WTC11 (cell line): Measurements from ENCODE around the gene DRD2. TPM values are rescaled to one million over a fixed set of nuclear protein-coding genes. Genes with fewer than 3 reads are reported as not detected.

Source experiments
- ATAC-seq: fragments of 200-7000 bp; cut with Tn5 transposase; 2 replicates; pipeline ENCODE4 v1.10.0; 2021; ENCODE audit warnings: mild to moderate bottlenecking, moderate library complexity
- CTCF ChIA-PET: fragments of 300-600 bp; sonication (Branson Sonifier 250); formaldehyde crosslinking; loops from one replicate; lab custom pipeline; 2021; ENCODE audit warnings: antibody characterized with exemption; lab: Charles Lee
- POLR2A ChIA-PET: fragments of 350-600 bp; sonication (Branson Sonifier 250); formaldehyde crosslinking; loops from one replicate; lab custom pipeline; 2021; ENCODE audit warnings: antibody characterized with exemption; lab: Charles Lee
- DNase-seq: peaks from one replicate; pipeline ENCODE4 v3.0.0; 2021; ENCODE audit warnings: low spot score
- H3K27ac Mint-ChIP-seq: 2 replicates; pipeline ENCODE4 v1.8.0; 2021; ENCODE audit warnings: mixed read lengths
- H3K27me3 Mint-ChIP-seq: 2 replicates; pipeline ENCODE4 v1.8.0; 2021; ENCODE audit warnings: low read depth, mild to moderate bottlenecking, moderate library complexity, mixed read lengths
- H3K36me3 Mint-ChIP-seq: 2 replicates; pipeline ENCODE4 v1.8.0; 2021; ENCODE audit warnings: mixed read lengths
- H3K4me1 Mint-ChIP-seq: 2 replicates; pipeline ENCODE4 v1.8.0; 2022; ENCODE audit warnings: mixed read lengths
- H3K4me3 Mint-ChIP-seq: 2 replicates; pipeline ENCODE4 v1.8.0; 2021; ENCODE audit warnings: mild to moderate bottlenecking, moderate library complexity, mixed read lengths
- H3K9me3 Mint-ChIP-seq: 2 replicates; pipeline ENCODE4 v1.8.0; 2021; ENCODE audit warnings: mixed read lengths
- CBFB ChIP-seq: sonication (generic); formaldehyde crosslinking; IDR thresholded peaks from 2 replicates; pipeline ENCODE4 v1.8.1; 2022; ENCODE audit warnings: mild to moderate bottlenecking, low read depth, missing genetic modification reagents
- CREM ChIP-seq: sonication (generic); formaldehyde crosslinking; IDR thresholded peaks from 2 replicates; pipeline ENCODE4 v1.8.1; 2022; ENCODE audit warnings: mild to moderate bottlenecking, missing genetic modification reagents, moderate library complexity
- E2F5 ChIP-seq: sonication (generic); formaldehyde crosslinking; IDR thresholded peaks from 2 replicates; pipeline ENCODE4 v1.8.1; 2022; ENCODE audit warnings: mild to moderate bottlenecking, moderate library complexity, missing genetic modification reagents
- EMX1 ChIP-seq: fragments of 250-450 bp; sonication (Bioruptor Pico); IDR thresholded peaks from 2 replicates; pipeline ENCODE4 v1.8.0; 2021; ENCODE audit warnings: mild to moderate bottlenecking
- ESRRA ChIP-seq: sonication (generic); formaldehyde crosslinking; IDR thresholded peaks from 2 replicates; pipeline ENCODE4 v1.8.1; 2022; ENCODE audit warnings: mild to moderate bottlenecking, missing genetic modification reagents, borderline replicate concordance
- ETV6 ChIP-seq: sonication (generic); formaldehyde crosslinking; IDR thresholded peaks from 2 replicates; pipeline ENCODE4 v1.8.1; 2022; ENCODE audit warnings: mild to moderate bottlenecking, missing genetic modification reagents
- FOXK1 ChIP-seq: sonication (generic); formaldehyde crosslinking; IDR thresholded peaks from 2 replicates; pipeline ENCODE4 v1.8.0; 2022; ENCODE audit warnings: mild to moderate bottlenecking, moderate library complexity, missing genetic modification reagents
- FOXP1 ChIP-seq: sonication (generic); formaldehyde crosslinking; IDR thresholded peaks from 2 replicates; pipeline ENCODE4 v1.8.0; 2022; ENCODE audit warnings: missing genetic modification reagents, mild to moderate bottlenecking, moderate library complexity, borderline replicate concordance
- HMGA2 ChIP-seq: fragments of 250-450 bp; sonication (Bioruptor Pico); IDR thresholded peaks from 2 replicates; pipeline ENCODE4 v1.4.0; 2021; ENCODE audit warnings: mild to moderate bottlenecking, moderate library complexity
- IRF1 ChIP-seq: sonication (generic); formaldehyde crosslinking; IDR thresholded peaks from 2 replicates; pipeline ENCODE4 v1.8.0; 2023; ENCODE audit warnings: missing genetic modification reagents
- JUN ChIP-seq: sonication (generic); formaldehyde crosslinking; IDR thresholded peaks from 2 replicates; pipeline ENCODE4 v1.8.0; 2023; ENCODE audit warnings: mild to moderate bottlenecking, missing genetic modification reagents
- MAX ChIP-seq: sonication (generic); formaldehyde crosslinking; IDR thresholded peaks from 2 replicates; pipeline ENCODE4 v1.8.0; 2022; ENCODE audit warnings: mild to moderate bottlenecking, missing genetic modification reagents
- NFE2L1 ChIP-seq: sonication (generic); formaldehyde crosslinking; IDR thresholded peaks from 2 replicates; pipeline ENCODE4 v1.8.1; 2023; ENCODE audit warnings: missing genetic modification reagents
- PRRX2 ChIP-seq: fragments of 250-450 bp; sonication (Bioruptor Pico); IDR thresholded peaks from 2 replicates; pipeline ENCODE4 v1.8.0; 2021; ENCODE audit warnings: mild to moderate bottlenecking
- RELA ChIP-seq: sonication (generic); formaldehyde crosslinking; IDR thresholded peaks from 2 replicates; pipeline ENCODE4 v1.8.1; 2022; ENCODE audit warnings: missing genetic modification reagents, mild to moderate bottlenecking, borderline replicate concordance
- SP1 ChIP-seq: sonication (generic); formaldehyde crosslinking; conservative IDR thresholded peaks from 2 replicates; pipeline ENCODE4 v1.8.1; 2022; ENCODE audit warnings: missing genetic modification reagents
- ZBTB21 ChIP-seq: sonication (generic); formaldehyde crosslinking; IDR thresholded peaks from 2 replicates; pipeline ENCODE4 v1.8.1; 2023; ENCODE audit warnings: mild to moderate bottlenecking, missing genetic modification reagents, borderline replicate concordance
- ZNF138 ChIP-seq: sonication (generic); formaldehyde crosslinking; conservative IDR thresholded peaks from 2 replicates; pipeline ENCODE4 v1.8.1; 2022; ENCODE audit warnings: mild to moderate bottlenecking, moderate library complexity, missing genetic modification reagents
- ZNF219 ChIP-seq: sonication (generic); formaldehyde crosslinking; IDR thresholded peaks from 2 replicates; pipeline ENCODE4 v1.8.0; 2023; ENCODE audit warnings: missing genetic modification reagents, mild to moderate bottlenecking, borderline replicate concordance
- ZNF232 ChIP-seq: sonication (generic); formaldehyde crosslinking; IDR thresholded peaks from 2 replicates; pipeline ENCODE4 v1.8.0; 2022; ENCODE audit warnings: mild to moderate bottlenecking, missing genetic modification reagents
- ZNF263 ChIP-seq: sonication (generic); formaldehyde crosslinking; IDR thresholded peaks from 2 replicates; pipeline ENCODE4 v1.8.1; 2022; ENCODE audit warnings: low read depth, mild to moderate bottlenecking, moderate library complexity, missing genetic modification reagents
- ZNF281 ChIP-seq: sonication (generic); formaldehyde crosslinking; IDR thresholded peaks from 2 replicates; pipeline ENCODE4 v1.8.0; 2023; ENCODE audit warnings: mild to moderate bottlenecking, missing genetic modification reagents
- ZNF317 ChIP-seq: sonication (generic); formaldehyde crosslinking; IDR thresholded peaks from 2 replicates; pipeline ENCODE4 v1.8.1; 2023; ENCODE audit warnings: low read depth, mild to moderate bottlenecking, moderate library complexity, missing genetic modification reagents, borderline replicate concordance
- ZNF396 ChIP-seq: fragments of 250-450 bp; sonication (Bioruptor Pico); IDR thresholded peaks from 2 replicates; pipeline ENCODE4 v1.8.0; 2021; ENCODE audit warnings: mild to moderate bottlenecking, moderate library complexity, borderline replicate concordance
- ZNF423 ChIP-seq: fragments of 250-450 bp; sonication (Bioruptor Pico); IDR thresholded peaks from 2 replicates; pipeline ENCODE4 v2.1.2; 2022; ENCODE audit warnings: mild to moderate bottlenecking, moderate library complexity
- ZNF671 ChIP-seq: fragments of 250-450 bp; sonication (Bioruptor Pico); IDR thresholded peaks from 2 replicates; pipeline ENCODE4 v1.8.0; 2021; ENCODE audit warnings: mild to moderate bottlenecking
- total RNA-seq: library from RNA; stranded (reverse); gene quantifications from 3 replicates; pipeline ENCODE4 v1.2.3, GENCODE V29; 2021
- TF ChIP-seq, protein P1 (sequence below): sonication (generic); formaldehyde crosslinking; IDR thresholded peaks from 2 replicates; pipeline ENCODE4 v1.8.0; 2022; ENCODE audit warnings: mild to moderate bottlenecking, missing genetic modification reagents

The DRD2 gene
- total RNA-seq, 1 experiment from 2014 or later, result 0.20 TPM

- peaks cover 4% of the 10 kb centered on the region for H3K4me1 Mint-ChIP-seq
- H3K9me3 Mint-ChIP-seq, result no peaks in the 10 kb centered on the region
- POLR2A ChIA-PET, result no interaction called here
- no peak overlapping the region for H3K4me3 Mint-ChIP-seq
- no peaks in the 10 kb centered on the region for H3K36me3 Mint-ChIP-seq
- no peak for DNase-seq
- TF ChIP-seq, protein P1, sequence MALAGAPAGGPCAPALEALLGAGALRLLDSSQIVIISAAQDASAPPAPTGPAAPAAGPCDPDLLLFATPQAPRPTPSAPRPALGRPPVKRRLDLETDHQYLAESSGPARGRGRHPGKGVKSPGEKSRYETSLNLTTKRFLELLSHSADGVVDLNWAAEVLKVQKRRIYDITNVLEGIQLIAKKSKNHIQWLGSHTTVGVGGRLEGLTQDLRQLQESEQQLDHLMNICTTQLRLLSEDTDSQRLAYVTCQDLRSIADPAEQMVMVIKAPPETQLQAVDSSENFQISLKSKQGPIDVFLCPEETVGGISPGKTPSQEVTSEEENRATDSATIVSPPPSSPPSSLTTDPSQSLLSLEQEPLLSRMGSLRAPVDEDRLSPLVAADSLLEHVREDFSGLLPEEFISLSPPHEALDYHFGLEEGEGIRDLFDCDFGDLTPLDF (CRISPR knock-in tag), result no peak
- TF ChIP-seq ZNF263 (CRISPR knock-in tag) (no peak), ETV6 (no peak), ZNF423 (no peak), CBFB (CRISPR knock-in tag) (no peak), SP1 (CRISPR knock-in tag) (no peak), ZBTB21 (CRISPR knock-in tag) (no peak), CREM (no peak), ZNF281 (no peak), FOXK1 (CRISPR knock-in tag) (no peak), ZNF138 (CRISPR knock-in tag) (no peak)
- H3K27me3 Mint-ChIP-seq, result no peaks in the 10 kb centered on the region
- H3K27ac Mint-ChIP-seq, result no peak overlapping the region
- no peak for ATAC-seq
- CTCF ChIA-PET, result no interaction called here
These were observed 74.5 kb downstream of the DRD2 start for GRCh38 chr11:113400631-113401230.

DNA sequence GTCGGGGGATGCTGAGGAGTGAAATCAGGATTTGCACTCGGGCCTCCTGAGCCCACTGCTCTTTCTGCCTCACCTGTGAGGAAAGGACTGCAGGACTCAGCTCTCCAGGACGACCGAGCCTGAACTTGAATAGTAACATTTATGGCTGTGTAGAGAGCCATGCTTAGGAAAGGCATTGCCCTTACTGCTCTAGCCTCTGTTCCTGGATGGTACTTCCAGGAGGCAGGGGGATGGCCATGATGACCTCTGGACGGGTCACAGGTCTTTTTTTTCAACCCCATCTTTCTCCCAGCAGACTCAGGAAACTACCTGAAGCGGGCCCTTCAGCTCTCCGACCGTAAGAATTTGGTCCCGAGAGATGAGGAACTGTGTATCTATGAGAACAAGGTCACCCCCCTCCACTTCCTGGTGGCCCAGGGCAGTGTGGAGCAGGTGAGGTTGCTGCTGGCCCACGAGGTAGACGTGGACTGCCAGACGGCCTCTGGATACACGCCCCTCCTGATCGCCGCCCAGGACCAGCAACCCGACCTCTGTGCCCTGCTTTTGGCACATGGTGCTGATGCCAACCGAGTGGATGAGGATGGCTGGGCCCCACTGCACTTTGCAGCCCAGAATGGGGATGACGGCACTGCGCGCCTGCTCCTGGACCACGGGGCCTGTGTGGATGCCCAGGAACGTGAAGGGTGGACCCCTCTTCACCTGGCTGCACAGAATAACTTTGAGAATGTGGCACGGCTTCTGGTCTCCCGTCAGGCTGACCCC, 76.3 kb downstream of the DRD2 start:
- no peaks in the 10 kb centered on the region for H3K9me3 Mint-ChIP-seq
- DNase-seq (no peak), ATAC-seq (no peak)
- no peaks in the 10 kb centered on the region; the same call in 1 of the 2 replicates for H3K27me3 Mint-ChIP-seq
- no peak overlapping the region for H3K27ac Mint-ChIP-seq
- H3K4me3 Mint-ChIP-seq, result no peak overlapping the region
- ChIA-PET CTCF (no interaction called here), POLR2A (no interaction called here)
- H3K4me1 Mint-ChIP-seq, result no peaks in the 10 kb centered on the region
- TF ChIP-seq ZNF671 (no peak), ZNF423 (no peak), FOXP1 (CRISPR knock-in tag) (no peak), EMX1 (CRISPR knock-in tag) (no peak), HMGA2 (no peak), ZNF396 (CRISPR knock-in tag) (no peak), CBFB (CRISPR knock-in tag) (no peak), NFE2L1 (CRISPR knock-in tag) (no peak), SP1 (CRISPR knock-in tag) (no peak), PRRX2 (CRISPR knock-in tag) (no peak), ZNF219 (CRISPR knock-in tag) (no peak), ZNF232 (no peak), ESRRA (CRISPR knock-in tag) (no peak), IRF1 (CRISPR knock-in tag) (no peak), E2F5 (CRISPR knock-in tag) (no peak), RELA (CRISPR knock-in tag) (no peak), MAX (no peak), ZNF317 (CRISPR knock-in tag) (no peak), JUN (no peak)
- no peaks in the 10 kb centered on the region for H3K36me3 Mint-ChIP-seq
